ENCODE results near the gene RNF133.

GRCh38 chr7:122738947-122739346 is 40.0 kb upstream of the RNF133 start:
- TF ChIP-seq CTCF (optimal IDR thresholded peaks at IDR 0.05 in 1 of 3, IDR thresholded peaks at IDR 0.05 in 1 of 3, conservative IDR thresholded peaks at IDR 0.05 in 1 of 3; ENCODE audit: extremely low read depth in 1 of 3, insufficient read depth in 2 of 3, low read length in 3 of 3): no peak
- no peak for TF ChIP-seq EZH2 (IDR thresholded peaks at IDR 0.05; ENCODE audit: low read length)

All from keratinocyte (primary cell).